GM12878 (cell line): Measurements from ENCODE around the gene KLHDC9.
"Not testable (repeated sequence)": the region's sequence is repeated elsewhere in the genome, so short reads cannot be mapped to it uniquely, and the experiment has no call there.

Source experiments
- BCL11A ChIP-seq: IDR thresholded peaks from 2 replicates; pipeline ENCODE4 v1.6.1; 2011; ENCODE audit warnings: low read depth, low read length
- BHLHE40 ChIP-seq, 2 experiments: fragments of 450-650 bp in 1 of 2; IDR thresholded peaks; 2 replicates each; pipeline ENCODE4 v1.6.1; 2011 to 2017; ENCODE audit warnings: low read depth in 2 of 2, borderline replicate concordance in 1 of 2, improper control_type of control experiment in 1 of 2, low read length in 1 of 2, mild to moderate bottlenecking in 1 of 2
- EP300 ChIP-seq, 2 experiments: fragments of 150-350 bp in 1 of 2; IDR thresholded peaks; 2 replicates each; pipeline ENCODE4 v1.6.1; 2011 to 2012; ENCODE audit warnings: low read depth in 2 of 2, low read length in 2 of 2, borderline replicate concordance in 1 of 2, improper control_type of control experiment in 1 of 2, inconsistent platforms in 1 of 2; ENCODE audit not compliant: control insufficient read depth in 1 of 2
- EZH2 ChIP-seq: IDR thresholded peaks from 2 replicates; pipeline ENCODE4 v1.6.1; 2012; ENCODE audit warnings: low read depth, mild to moderate bottlenecking, control low read depth, inconsistent platforms, low read length, borderline replicate concordance; ENCODE audit not compliant: control insufficient read depth
- MXI1 ChIP-seq: fragments of 150-350 bp; IDR thresholded peaks from 2 replicates; pipeline ENCODE4 v1.6.1; 2011; ENCODE audit warnings: low read depth, mild to moderate bottlenecking, inconsistent platforms, low read length, improper control_type of control experiment
- NR2C2 ChIP-seq: IDR thresholded peaks from 2 replicates; pipeline ENCODE4 v1.6.1; 2011; ENCODE audit warnings: borderline replicate concordance, low read depth; ENCODE audit not compliant: control insufficient read depth, insufficient read length
- POLR2AphosphoS2 ChIP-seq: IDR thresholded peaks from 2 replicates; pipeline ENCODE4 v1.6.1; 2011; ENCODE audit warnings: low read depth, mild to moderate bottlenecking, low read length, improper control_type of control experiment, moderate library complexity
- POLR2AphosphoS5 ChIP-seq: IDR thresholded peaks from 2 replicates; pipeline ENCODE4 v1.6.1; 2011; ENCODE audit warnings: mild to moderate bottlenecking, low read length, inconsistent platforms
- SIN3A ChIP-seq: IDR thresholded peaks from 2 replicates; pipeline ENCODE4 v1.6.1; 2012; ENCODE audit warnings: low read depth, low read length, improper control_type of control experiment
- ZNF274 ChIP-seq: IDR thresholded peaks from one replicate; pipeline ENCODE4 v1.8.0; 2011; ENCODE audit not compliant: insufficient read length, insufficient read depth
- TF ChIP-seq, protein P1 (sequence below): fragments of 450-650 bp; IDR thresholded peaks from 2 replicates; pipeline ENCODE4 v1.6.1; 2017; ENCODE audit warnings: antibody characterized with exemption, mild to moderate bottlenecking, moderate library complexity
- TF ChIP-seq, protein P2 (sequence below), 3 experiments: IDR thresholded peaks in 2 of 3; conservative IDR thresholded peaks in 1 of 3; 2 replicates each; pipeline ENCODE4 v1.5.1; 2011; ENCODE audit warnings: low read depth in 3 of 3, low read length in 3 of 3, mild to moderate bottlenecking in 3 of 3, control low read depth in 2 of 3, moderate library complexity in 2 of 3, inconsistent platforms in 1 of 3, mixed read lengths in 1 of 3; ENCODE audit not compliant: control insufficient read depth in 2 of 3, insufficient read depth in 1 of 3; ENCODE audit errors: extremely low read depth in 1 of 3
- TF ChIP-seq, protein P3 (sequence below): fragments of 450-650 bp; IDR thresholded peaks from 2 replicates; pipeline ENCODE4 v1.6.1; 2014; ENCODE audit warnings: mild to moderate bottlenecking
- TF ChIP-seq, protein P4 (sequence below): IDR thresholded peaks from 2 replicates; pipeline ENCODE4 v1.6.1; 2011; ENCODE audit warnings: low read depth, low read length, improper control_type of control experiment, borderline replicate concordance

DNA sequence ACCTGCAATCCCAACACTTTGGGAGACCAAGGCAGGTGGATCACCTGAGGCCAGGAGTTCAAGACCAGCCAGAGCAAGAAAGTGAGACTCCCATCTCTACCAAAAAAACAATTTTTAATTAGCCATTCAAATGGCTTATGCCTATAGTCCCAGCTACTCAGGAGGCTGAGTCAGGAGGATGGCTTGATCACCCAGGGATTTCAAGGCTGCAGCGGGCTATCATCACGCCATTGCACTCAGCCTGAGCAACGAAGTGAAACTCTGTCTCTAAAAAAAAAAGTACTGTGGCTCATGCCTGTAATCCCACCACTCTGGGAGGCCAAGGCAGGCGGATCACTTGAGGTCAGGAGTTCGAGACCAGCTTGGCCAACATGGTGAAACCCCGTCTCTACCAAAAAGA lies 17.8 kb downstream of the KLHDC9 start:
- not testable (repeated sequence) for TF ChIP-seq SIN3A; EZH2; BHLHE40 (IDR thresholded peaks at IDR 0.05; ENCODE audit: borderline replicate concordance in 1 of 2, low read depth in 2 of 2, low read length in 1 of 2); ZNF274; POLR2AphosphoS2; BCL11A; NR2C2; MXI1; POLR2AphosphoS5; EP300 (IDR thresholded peaks at IDR 0.05; ENCODE audit: borderline replicate concordance in 1 of 2, control insufficient read depth in 1 of 2, low read depth in 2 of 2, low read length in 2 of 2)
- TF ChIP-seq, protein P1, sequence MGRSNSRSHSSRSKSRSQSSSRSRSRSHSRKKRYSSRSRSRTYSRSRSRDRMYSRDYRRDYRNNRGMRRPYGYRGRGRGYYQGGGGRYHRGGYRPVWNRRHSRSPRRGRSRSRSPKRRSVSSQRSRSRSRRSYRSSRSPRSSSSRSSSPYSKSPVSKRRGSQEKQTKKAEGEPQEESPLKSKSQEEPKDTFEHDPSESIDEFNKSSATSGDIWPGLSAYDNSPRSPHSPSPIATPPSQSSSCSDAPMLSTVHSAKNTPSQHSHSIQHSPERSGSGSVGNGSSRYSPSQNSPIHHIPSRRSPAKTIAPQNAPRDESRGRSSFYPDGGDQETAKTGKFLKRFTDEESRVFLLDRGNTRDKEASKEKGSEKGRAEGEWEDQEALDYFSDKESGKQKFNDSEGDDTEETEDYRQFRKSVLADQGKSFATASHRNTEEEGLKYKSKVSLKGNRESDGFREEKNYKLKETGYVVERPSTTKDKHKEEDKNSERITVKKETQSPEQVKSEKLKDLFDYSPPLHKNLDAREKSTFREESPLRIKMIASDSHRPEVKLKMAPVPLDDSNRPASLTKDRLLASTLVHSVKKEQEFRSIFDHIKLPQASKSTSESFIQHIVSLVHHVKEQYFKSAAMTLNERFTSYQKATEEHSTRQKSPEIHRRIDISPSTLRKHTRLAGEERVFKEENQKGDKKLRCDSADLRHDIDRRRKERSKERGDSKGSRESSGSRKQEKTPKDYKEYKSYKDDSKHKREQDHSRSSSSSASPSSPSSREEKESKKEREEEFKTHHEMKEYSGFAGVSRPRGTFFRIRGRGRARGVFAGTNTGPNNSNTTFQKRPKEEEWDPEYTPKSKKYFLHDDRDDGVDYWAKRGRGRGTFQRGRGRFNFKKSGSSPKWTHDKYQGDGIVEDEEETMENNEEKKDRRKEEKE = not testable (repeated sequence)
- TF ChIP-seq, protein P2, sequence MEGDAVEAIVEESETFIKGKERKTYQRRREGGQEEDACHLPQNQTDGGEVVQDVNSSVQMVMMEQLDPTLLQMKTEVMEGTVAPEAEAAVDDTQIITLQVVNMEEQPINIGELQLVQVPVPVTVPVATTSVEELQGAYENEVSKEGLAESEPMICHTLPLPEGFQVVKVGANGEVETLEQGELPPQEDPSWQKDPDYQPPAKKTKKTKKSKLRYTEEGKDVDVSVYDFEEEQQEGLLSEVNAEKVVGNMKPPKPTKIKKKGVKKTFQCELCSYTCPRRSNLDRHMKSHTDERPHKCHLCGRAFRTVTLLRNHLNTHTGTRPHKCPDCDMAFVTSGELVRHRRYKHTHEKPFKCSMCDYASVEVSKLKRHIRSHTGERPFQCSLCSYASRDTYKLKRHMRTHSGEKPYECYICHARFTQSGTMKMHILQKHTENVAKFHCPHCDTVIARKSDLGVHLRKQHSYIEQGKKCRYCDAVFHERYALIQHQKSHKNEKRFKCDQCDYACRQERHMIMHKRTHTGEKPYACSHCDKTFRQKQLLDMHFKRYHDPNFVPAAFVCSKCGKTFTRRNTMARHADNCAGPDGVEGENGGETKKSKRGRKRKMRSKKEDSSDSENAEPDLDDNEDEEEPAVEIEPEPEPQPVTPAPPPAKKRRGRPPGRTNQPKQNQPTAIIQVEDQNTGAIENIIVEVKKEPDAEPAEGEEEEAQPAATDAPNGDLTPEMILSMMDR (IDR thresholded peaks at IDR 0.05 in 2 of 3, conservative IDR thresholded peaks at IDR 0.05 in 1 of 3; ENCODE audit: control insufficient read depth in 2 of 3, extremely low read depth in 1 of 3, insufficient read depth in 1 of 3, low read depth in 3 of 3, low read length in 3 of 3) = not testable (repeated sequence)
- TF ChIP-seq, protein P3, sequence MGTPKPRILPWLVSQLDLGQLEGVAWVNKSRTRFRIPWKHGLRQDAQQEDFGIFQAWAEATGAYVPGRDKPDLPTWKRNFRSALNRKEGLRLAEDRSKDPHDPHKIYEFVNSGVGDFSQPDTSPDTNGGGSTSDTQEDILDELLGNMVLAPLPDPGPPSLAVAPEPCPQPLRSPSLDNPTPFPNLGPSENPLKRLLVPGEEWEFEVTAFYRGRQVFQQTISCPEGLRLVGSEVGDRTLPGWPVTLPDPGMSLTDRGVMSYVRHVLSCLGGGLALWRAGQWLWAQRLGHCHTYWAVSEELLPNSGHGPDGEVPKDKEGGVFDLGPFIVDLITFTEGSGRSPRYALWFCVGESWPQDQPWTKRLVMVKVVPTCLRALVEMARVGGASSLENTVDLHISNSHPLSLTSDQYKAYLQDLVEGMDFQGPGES = not testable (repeated sequence)
- TF ChIP-seq, protein P4, sequence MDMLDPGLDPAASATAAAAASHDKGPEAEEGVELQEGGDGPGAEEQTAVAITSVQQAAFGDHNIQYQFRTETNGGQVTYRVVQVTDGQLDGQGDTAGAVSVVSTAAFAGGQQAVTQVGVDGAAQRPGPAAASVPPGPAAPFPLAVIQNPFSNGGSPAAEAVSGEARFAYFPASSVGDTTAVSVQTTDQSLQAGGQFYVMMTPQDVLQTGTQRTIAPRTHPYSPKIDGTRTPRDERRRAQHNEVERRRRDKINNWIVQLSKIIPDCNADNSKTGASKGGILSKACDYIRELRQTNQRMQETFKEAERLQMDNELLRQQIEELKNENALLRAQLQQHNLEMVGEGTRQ = not testable (repeated sequence)
